Stimulated activated CD4-positive, alpha-beta T cell treated with anti-CD3 and anti-CD28 coated beads, TNF-alpha, amount 100 ng/mL, for 1 hour (primary cell): ENCODE measurements around the gene FAM200C.

Source experiments
- DNase-seq, 3 donors: peaks; one replicate each; pipeline ENCODE4 v3.0.0-alpha.2; 2020; ENCODE audit warnings: low read depth in 3 of 3, low spot score in 1 of 3

The FAM200C gene

DNA sequence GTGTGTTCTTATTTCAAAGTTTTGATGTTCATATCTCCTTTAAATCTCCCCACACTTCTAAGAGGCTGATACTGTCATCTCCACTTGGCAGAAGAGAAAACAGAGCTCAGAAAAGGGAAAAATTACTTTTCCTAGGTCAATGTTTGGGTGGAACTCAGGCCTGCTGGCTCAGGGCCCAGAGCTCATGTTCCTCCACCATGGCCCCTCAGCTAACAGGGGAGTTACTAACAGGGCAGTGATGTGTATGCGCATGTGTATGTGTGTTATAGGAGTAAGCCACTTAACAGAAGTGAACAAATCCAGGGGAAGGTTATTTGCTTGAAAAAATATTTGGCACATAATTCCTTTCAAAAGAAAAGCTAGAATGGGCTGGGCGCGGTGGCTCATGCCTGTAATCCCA is 32.0 kb downstream of the FAM200C start:
- DNase-seq, result no peak

DNA sequence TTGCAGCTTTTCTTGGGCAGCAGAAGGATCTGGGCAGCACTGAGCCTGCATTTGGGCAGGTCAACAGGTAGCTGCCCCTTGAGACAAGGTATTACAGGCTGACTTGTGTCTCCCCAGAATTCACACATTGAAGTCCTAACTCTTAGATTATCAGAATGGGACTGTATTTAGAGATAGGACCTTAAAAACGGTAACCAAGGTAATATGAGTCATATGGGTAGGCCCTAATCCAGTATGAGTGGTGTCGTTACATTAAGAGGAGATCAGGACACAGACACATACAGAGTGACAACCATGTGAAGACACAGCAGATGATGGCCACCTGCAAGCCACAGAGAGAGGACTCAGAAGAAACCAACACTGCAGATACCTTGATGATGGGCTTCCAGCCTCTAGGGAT is 32.6 kb downstream of the FAM200C start:
- DNase-seq, result no peak

DNA sequence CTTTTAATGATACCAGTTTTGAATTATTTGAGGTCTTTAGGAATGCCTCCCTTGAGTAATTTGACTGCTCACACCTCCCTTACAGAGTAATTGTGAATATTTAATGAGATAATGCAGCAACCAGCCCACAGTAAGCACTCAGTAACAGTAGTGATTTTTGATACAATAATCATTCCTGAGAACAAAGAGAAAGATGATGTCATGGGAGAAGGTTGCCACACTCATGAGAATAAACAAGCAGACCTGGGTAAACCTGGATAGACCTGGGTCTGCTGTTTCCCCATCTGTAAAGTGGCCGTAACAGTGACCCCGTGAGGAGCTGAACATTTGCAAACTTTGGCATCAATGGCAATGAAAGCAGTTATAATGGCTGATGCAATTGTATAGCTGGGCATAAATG is 33.6 kb downstream of the FAM200C start:
- DNase-seq, result no peak

DNA sequence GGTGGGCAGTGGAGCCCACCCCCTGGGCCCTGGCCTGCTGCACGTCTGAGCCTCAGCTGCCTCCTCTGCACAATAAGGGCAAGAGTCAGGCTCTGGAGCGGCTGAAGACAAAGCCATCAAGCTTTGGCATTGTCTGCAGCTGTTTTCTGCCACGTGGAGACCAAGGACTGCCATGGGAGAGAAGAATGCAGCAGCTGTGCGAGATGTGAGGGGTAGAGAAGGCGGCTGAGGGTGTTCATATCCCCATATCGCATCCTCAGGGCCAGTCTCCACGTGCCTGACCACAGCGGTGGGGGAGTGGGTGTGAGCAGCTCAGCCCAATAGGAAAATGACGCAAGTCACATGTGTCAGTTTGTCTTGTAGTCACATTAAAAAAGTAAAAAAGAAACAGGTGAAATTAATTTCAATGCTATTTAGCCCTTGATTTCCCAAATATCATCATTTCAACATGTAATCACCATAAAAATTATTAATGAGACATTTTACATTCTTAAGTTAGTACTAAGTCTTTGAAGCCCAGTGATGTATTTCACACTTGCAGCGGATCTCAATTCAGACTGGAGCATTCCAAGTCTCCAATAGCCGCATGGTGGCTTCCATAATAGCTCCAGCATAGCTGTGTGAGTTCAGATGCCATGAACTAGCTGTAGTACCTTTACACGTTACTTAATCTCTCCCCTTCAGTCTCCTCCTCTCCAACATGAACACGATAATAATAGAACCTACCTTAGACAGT is 36.0 kb downstream of the FAM200C start:
- no peak for DNase-seq

DNA sequence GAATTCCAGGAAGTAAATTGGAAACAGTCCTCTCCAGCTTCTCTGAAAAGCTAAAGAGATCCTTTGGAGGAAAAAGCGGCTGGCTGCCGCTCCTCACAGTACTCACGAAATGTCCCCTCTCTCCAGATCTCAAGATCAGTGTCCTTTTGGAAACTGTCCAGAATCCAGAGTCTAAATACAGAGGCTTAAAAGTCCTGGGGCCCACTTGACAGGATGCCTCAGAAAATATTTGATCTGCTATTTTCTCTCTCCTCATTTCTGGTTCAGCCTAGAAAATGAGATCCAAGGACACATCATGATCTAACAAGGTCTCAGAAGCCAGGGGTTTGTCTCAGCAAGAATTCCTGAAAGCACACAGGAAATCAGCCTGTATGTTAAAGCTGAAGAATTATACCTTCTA is 36.6 kb downstream of the FAM200C start:
- no peak for DNase-seq

DNA sequence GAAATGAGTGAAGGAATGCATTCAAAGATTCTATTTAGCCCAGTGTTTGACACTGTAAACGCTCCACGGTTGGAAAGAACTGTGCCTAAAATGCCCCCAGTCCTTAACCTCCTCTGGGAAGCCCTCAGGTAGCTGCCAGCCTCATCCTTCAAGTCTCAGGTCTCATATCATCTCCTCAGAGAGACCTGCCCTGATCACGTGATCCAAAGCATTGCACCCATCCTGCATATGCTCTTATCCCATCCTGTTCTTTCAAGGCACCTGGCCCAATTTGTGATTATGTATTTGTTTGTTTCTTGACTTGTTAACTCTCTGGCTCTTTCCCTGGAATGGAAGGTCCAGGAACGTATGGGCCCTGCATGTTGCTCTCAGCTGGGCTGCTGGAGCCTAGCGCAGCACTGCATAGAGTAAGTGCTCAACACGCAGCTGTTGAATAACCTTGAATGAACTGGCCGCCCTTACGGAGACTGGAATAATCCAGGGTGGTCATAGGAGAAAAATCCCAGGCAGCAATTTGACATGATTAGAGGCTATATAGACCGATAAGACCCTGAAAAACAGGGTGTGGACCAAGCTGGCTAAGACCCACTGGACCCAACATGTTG is 38.1 kb downstream of the FAM200C start:
- DNase-seq, result no peak

DNA sequence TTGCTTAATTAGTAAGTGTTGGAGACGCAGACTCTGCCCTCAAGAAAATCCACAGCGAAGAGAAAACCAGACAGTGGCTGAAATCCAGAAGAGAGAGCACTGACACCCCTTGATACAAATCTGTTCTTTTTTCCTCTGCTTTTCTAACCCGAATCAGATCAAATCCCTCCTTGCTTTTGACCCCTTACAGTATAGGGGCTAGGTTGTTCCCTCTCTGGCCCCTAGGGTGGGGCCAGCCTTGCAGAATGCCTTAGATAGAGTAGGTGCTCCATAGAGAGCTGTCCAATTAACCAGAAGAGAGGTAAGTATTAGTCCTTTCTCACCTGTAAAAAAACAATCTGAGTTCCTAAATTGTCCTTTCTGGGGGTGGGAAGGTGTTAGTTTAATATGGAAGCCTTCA is 39.5 kb downstream of the FAM200C start:
- no peak for DNase-seq

DNA sequence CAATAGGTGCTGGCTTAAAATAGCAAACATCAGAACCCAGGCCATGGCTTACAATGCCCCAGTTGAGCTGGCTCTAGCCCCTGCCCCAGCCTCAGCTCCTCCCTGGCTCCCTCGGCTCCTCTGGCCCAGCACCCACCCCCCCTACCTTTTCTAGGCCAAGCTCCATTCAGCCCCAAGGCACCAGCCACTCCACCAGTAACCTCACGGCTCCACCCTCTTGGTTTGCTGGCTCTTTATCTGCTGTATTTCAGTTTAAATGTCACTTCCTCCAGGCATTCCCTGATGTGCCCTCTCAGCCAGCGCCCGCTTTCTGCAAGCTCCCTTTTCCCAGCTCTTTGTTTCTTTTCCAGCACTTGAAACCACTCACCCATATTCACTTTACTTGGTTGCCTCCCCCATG is 40.0 kb downstream of the FAM200C start:
- no peak for DNase-seq

DNA sequence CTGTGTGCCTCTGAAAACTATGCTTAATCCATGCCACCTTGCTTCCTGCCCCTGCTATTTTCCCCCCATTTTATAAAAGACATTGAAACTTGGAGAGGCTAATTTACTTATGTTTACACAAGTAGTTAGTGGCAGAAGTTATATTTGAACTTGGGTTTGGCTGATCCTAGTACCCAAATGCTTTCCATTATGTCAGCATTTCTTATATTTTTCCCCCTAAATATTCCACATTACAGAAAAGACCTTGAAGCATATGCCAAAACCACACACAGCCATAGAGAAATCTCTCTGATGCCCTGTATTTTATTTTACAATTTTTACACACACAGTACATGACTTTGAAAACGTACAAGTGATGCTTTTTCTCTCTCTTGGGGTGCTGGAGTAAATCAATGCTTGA is 40.6 kb downstream of the FAM200C start:
- no peak for DNase-seq

DNA sequence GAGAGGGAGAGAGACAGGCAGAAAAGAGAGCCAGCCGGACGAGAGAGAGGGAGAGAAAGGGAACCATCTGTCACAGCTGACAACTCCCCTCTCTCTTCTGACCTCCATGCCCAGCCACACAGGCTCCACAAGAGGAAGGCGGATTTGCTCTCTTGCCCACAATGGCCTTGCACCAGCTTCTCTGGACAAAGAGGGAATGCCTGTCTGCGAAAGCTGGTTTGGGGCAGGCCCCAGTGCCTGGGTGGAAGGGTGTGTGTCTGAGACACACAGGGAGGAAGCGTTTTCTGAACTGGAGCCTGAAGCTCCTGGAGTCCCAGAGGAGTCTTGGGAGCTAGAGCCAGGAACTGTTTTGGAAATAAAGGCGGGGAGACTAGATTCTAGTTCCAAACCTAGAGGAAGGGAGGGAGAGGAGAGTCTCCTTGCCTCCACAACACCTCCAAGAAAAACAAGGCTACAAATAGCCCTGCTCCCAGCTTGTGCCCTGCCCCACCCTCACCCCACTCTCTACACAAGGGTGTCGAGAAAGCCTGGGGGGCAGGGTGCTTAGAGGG is 41.9 kb downstream of the FAM200C start:
- no peak for DNase-seq

DNA sequence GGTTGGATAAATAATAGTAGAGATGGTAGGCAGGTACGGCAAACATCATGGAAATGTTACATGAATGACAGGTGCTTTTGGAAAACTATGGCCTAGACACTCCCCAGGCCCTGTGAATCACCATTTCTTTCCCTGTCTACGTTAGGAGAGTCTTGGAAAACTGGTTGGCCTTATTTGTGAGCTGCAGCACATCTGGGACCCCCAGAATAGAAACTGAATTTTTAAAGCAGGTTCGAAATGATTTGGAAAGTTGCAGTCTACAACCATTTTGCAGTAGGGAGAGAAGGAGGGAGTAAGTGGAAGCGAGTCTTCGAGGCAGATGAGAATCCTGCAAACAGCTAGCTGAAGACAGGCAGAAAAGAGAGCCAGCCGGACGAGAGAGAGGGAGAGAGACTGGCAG is 42.5 kb downstream of the FAM200C start:
- no peak for DNase-seq

DNA sequence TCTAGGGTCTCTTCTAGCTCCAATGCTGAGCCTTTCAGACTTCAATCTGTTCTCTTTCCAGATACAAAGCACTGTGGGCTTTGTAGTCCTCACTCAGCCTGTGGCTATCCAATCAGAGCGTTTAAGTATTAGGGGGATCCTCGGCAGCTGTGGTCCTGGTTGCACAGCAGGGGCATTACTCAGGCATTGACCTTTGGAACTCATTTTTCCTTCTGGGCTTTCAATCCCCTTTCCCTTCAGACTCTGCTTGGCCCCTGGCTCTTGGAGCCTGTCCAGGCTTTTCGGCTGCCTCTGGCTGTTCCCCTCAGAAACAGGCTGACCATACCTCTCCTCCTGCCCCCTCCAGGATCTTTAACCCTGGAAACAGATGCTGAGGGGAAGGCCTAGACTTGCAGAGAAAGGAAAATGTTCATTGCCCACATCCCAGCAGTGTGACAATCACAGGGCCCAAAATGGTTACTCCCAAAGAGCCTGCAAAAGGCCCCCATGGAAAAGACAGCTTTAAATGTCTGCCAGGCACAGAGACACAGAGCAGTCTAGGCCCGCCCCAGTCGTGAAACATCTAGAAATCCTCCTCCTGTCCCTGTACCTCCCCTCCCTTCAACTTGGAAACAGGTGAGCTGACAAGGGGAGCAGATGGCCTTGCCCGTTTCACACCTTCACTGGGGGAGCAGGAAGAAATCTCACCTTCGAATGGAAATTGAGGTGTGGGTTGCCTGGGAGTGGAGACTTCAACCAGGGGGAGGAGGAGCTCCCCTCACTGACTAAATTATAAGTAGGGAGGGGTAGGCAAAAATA is 43.1 kb downstream of the FAM200C start:
- no peak for DNase-seq

DNA sequence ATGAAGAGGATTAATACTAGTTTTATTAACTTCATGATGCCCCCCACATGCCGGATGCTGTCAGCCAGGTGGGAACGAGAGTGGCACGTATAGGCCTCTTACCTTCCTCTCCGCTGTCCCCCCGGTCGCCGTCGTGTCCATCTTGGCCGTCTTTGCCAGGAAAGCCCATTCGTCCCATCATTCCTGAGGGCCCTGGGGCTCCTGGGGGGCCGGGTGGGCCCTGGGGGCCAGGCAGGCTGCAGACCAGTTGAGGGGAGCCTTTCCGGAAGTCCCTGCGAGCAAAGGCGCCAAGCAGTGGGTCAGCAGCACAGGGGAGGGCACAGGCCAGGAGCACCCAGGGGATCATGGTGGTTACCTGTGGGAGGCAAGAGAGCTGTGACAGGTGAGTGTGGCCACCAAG is 45.2 kb downstream of the FAM200C start:
- DNase-seq, result no peak

DNA sequence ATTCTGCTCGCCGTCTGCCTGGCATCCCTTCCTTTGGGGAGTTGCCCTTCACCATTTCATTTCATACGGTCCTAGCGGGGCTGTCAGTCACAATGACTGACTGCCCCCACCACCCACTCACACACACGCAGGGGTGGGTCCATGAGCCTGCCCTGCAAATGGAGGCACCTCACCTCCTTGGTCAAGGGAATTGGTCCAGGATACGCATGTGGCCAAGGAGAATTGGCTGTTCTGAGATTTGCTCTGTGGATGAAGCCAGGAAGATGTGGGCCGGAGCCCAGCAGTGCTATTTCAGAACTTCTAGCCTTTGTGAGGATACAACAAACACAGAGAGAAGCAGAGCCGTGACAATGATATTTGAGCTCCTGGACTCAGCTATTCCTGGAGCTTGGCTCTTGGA is 46.5 kb downstream of the FAM200C start:
- DNase-seq, result no peak

DNA sequence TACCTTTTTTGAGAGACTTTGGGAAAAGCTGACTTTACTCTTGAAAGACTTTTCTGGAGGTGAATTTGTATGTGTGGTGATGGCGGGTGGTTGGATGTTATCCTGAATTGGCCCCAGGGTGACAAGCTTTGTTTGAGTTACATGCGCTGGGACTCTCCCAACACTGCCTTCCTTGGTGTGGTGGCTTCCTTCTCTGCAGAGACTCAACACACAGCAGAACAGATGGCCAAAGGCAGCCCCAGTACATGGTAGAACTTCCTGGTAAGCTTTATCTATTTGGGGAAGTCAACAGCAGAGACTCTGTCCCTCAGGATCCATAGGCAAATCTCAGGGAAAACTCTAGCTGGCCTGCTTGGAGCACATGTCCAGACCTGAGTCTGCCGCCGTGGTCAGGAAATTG is 47.5 kb downstream of the FAM200C start:
- DNase-seq, result no peak

DNA sequence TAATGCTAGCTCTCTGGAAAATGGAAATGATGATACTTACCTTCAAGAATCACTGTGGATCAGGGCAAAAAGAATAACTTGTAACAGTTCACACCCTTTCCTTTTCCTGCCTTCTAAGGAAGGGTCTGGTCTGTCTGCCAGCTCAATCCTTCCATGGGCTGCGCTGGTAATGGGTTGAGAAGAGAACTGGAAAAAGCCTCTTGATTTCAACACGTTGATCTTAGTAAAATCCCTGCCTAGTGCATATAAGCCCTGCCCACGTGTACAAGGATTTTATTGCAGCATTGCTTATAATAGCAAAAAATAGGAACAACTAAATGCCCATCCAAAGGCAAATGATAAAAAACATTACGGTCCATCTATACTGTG is 49.9 kb downstream of the FAM200C start:
- no peak for DNase-seq

DNA sequence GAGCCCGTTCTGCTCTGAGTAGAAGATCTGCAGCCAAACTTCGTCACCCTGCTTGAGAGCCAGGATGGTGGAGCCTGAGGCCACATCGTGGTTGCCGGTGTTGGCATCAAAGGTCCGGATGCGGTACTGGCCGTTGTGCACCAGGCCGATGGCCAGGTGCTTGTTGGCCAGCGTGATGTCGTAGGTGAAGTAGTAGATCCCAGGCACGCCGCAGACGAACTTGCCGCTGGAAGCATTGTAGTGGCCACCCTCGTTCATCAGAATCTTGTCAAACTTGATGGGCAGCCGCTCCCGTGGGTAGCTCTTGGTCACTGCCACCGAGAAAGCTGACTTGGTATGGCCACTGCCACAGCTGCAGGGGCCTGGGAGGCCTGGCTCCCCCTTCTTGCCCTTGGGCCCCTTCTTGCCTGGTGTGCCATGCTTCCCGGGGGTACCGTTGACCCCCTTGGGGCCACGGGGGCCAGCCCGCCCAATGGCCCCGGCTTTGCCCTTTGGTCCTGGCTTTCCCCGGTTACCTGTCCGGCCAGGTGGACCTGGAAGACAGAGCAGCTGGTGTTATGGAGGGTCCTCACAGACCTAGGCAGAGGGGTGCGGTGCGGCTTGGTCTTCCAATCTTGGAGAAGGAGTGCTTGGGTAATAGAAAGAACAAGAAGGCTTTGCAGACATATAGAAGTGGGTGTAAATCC is 50.5 kb downstream of the FAM200C start:
- DNase-seq, result no peak

DNA sequence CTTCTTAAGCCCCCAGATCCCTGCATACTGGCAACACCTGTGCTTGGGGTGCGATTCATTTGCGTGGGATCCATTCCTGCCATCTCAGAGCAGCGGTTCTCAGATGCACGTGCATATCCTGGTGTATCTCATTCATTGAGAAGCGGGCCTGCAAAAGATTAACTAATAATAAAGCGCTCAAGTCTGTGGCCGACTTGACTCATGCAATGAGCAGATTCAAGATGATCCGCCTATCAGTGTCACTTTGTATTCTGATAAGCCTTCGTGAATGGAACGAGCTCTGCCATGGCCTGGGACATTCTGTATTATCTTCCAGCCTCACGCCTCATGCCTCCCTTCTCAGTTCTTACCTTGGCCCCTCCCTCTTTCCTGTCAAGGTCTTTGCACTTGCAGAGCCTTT is 51.8 kb downstream of the FAM200C start:
- DNase-seq, result no peak

DNA sequence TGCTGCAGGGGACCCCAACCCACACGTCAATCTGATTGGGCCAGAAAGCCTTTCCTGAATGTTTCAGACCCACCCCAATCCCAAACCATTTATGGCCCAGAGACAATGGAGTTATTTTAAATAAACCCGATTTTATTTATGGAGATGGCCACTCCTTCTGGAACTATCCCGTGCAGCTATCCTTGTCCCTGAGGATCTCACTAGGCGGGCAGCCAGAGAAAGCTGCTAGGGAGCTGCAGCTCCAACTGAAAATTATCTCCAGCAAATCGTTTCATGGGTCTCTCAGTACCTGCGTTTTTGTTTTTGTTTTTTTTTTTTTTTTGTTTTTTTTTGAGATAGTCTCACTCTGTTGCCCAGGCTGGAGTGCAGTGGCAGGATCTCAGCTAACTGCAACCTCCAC is 52.4 kb downstream of the FAM200C start:
- DNase-seq, result no peak
